NCI-H82 treated with DMSO at 0.1 percent for 48 hours (cell line): ENCODE results near the gene HTD2.

Source experiments
- DNase-seq: peaks from one replicate; lab custom pipeline; 2025; ENCODE audit not compliant: unreplicated experiment; lab: John Stamatoyannopoulos, UW

HTD2 gene

GRCh38 chr3:58291671-58292338, 14.5 kb upstream of the HTD2 start:
- DNase-seq, result no peak

- no peak for DNase-seq
Observed at GRCh38 chr3:58292866-58293265, 13.5 kb upstream of the HTD2 start.

GRCh38 chr3:58293516-58293915, 12.8 kb upstream of the HTD2 start:
- no peak for DNase-seq

GRCh38 chr3:58296269-58296668, 10.1 kb upstream of the HTD2 start:
- no peak for DNase-seq

GRCh38 chr3:58296843-58297242, 9.5 kb upstream of the HTD2 start:
- no peak for DNase-seq

- no peak for DNase-seq
Observed at GRCh38 chr3:58298190-58298589, 8.1 kb upstream of the HTD2 start.

GRCh38 chr3:58299075-58299474, 7.2 kb upstream of the HTD2 start:
- DNase-seq, result no peak

- DNase-seq, result no peak
Observed at GRCh38 chr3:58299839-58300516, 6.3 kb upstream of the HTD2 start.

- DNase-seq, result no peak
Observed at GRCh38 chr3:58307639-58308215, 1.4 kb downstream of the HTD2 start.

GRCh38 chr3:58308728-58309127, 2.4 kb downstream of the HTD2 start:
- DNase-seq, result no peak

- no peak for DNase-seq
Observed at GRCh38 chr3:58317811-58318210, 11.5 kb downstream of the HTD2 start.

- no peak for DNase-seq
Observed at GRCh38 chr3:58321791-58322190, 15.5 kb downstream of the HTD2 start.

- no peak for DNase-seq
Observed at GRCh38 chr3:58322793-58323192, 16.5 kb downstream of the HTD2 start.

- DNase-seq, result no peak
Observed at GRCh38 chr3:58323529-58324390, 17.4 kb downstream of the HTD2 start.

GRCh38 chr3:58324391-58325390, 18.4 kb downstream of the HTD2 start:
- no peak for DNase-seq

- DNase-seq, result no peak
Observed at GRCh38 chr3:58325525-58325992, 19.2 kb downstream of the HTD2 start.

- no peak for DNase-seq
Observed at GRCh38 chr3:58326267-58326900, 20.1 kb downstream of the HTD2 start.

GRCh38 chr3:58329150-58329921, 23.0 kb downstream of the HTD2 start:
- no peak for DNase-seq

- DNase-seq, result no peak
Observed at GRCh38 chr3:58329922-58330413, 23.6 kb downstream of the HTD2 start.
